Measurements from ENCODE around the gene RASL11B.

Gene RASL11B

GRCh38 chr4:52874948-52875347, 12.8 kb downstream of the RASL11B start:
- no peak for DNase-seq (ENCODE audit: low spot score)

- DNase-seq (ENCODE audit: low spot score): no peak
Observed at GRCh38 chr4:52876069-52876468, 14.0 kb downstream of the RASL11B start.

GRCh38 chr4:52877036-52877435, 14.9 kb downstream of the RASL11B start:
- DNase-seq (ENCODE audit: low spot score): no peak

- DNase-seq (ENCODE audit: low spot score): no peak
Observed at GRCh38 chr4:52877694-52878093, 15.6 kb downstream of the RASL11B start.

GRCh38 chr4:52879471-52879870, 17.4 kb downstream of the RASL11B start:
- no peak for DNase-seq (ENCODE audit: low spot score)

- DNase-seq (ENCODE audit: low spot score): no peak
Observed at GRCh38 chr4:52880994-52881393, 18.9 kb downstream of the RASL11B start.

- DNase-seq (ENCODE audit: low spot score): peak; percentile 60
Observed at GRCh38 chr4:52883183-52883621, 21.1 kb downstream of the RASL11B start.

GRCh38 chr4:52883707-52884669, 21.9 kb downstream of the RASL11B start:
- DNase-seq (ENCODE audit: low spot score): peak; percentile 21

- no peak for DNase-seq (ENCODE audit: low spot score)
Observed at GRCh38 chr4:52884994-52885393, 22.9 kb downstream of the RASL11B start.

GRCh38 chr4:52889354-52889753, 27.2 kb downstream of the RASL11B start:
- DNase-seq (ENCODE audit: low spot score): no peak

GRCh38 chr4:52889778-52890520, 27.8 kb downstream of the RASL11B start:
- peak; percentile 36 for DNase-seq (ENCODE audit: low spot score)

- DNase-seq (ENCODE audit: low spot score): no peak
Observed at GRCh38 chr4:52890521-52890791, 28.3 kb downstream of the RASL11B start.

GRCh38 chr4:52891743-52892142, 29.6 kb downstream of the RASL11B start:
- no peak for DNase-seq (ENCODE audit: low spot score)

GRCh38 chr4:52892880-52893279, 30.8 kb downstream of the RASL11B start:
- DNase-seq (ENCODE audit: low spot score): no peak

- no peak for DNase-seq (ENCODE audit: low spot score)
Observed at GRCh38 chr4:52894443-52894842, 32.3 kb downstream of the RASL11B start.

- no peak for DNase-seq (ENCODE audit: low spot score)
Observed at GRCh38 chr4:52903273-52903672, 41.2 kb downstream of the RASL11B start.

GRCh38 chr4:52904421-52904820, 42.3 kb downstream of the RASL11B start:
- DNase-seq (ENCODE audit: low spot score): peak; percentile 84

- DNase-seq (ENCODE audit: low spot score): no peak
Observed at GRCh38 chr4:52907510-52907909, 45.4 kb downstream of the RASL11B start.

- peak; percentile 34 for DNase-seq (ENCODE audit: low spot score)
Observed at GRCh38 chr4:52910115-52910514, 48.0 kb downstream of the RASL11B start.

- DNase-seq (ENCODE audit: low spot score): peak; percentile 80
Observed at GRCh38 chr4:52911684-52912294, 49.7 kb downstream of the RASL11B start.

- no peak for DNase-seq (ENCODE audit: low spot score)
Observed at GRCh38 chr4:52912608-52913007, 50.5 kb downstream of the RASL11B start.

- DNase-seq (ENCODE audit: low spot score): peak; percentile 34
Observed at GRCh38 chr4:52914051-52914605, 52.0 kb downstream of the RASL11B start.

Measured in kidney tubule cell (primary cell).